ENCODE data around the gene TXLNA.

DNA sequence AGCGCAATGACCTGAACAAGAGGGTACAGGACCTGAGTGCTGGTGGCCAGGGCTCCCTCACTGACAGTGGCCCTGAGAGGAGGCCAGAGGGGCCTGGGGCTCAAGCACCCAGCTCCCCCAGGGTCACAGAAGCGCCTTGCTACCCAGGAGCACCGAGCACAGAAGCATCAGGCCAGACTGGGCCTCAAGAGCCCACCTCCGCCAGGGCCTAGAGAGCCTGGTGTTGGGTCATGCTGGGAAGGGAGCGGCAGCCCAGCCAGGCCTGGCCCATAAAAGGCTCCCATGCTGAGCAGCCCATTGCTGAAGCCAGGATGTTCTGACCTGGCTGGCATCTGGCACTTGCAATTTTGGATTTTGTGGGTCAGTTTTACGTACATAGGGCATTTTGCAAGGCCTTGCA lies 15.5 kb downstream of the TXLNA start:
- TF ChIP-seq, protein P1, sequence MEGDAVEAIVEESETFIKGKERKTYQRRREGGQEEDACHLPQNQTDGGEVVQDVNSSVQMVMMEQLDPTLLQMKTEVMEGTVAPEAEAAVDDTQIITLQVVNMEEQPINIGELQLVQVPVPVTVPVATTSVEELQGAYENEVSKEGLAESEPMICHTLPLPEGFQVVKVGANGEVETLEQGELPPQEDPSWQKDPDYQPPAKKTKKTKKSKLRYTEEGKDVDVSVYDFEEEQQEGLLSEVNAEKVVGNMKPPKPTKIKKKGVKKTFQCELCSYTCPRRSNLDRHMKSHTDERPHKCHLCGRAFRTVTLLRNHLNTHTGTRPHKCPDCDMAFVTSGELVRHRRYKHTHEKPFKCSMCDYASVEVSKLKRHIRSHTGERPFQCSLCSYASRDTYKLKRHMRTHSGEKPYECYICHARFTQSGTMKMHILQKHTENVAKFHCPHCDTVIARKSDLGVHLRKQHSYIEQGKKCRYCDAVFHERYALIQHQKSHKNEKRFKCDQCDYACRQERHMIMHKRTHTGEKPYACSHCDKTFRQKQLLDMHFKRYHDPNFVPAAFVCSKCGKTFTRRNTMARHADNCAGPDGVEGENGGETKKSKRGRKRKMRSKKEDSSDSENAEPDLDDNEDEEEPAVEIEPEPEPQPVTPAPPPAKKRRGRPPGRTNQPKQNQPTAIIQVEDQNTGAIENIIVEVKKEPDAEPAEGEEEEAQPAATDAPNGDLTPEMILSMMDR (IDR thresholded peaks at IDR 0.05), result no peak
- TF ChIP-seq POLR2AphosphoS5 (IDR thresholded peaks at IDR 0.05) (no peak), POLR2A (IDR thresholded peaks at IDR 0.05) (no peak)
